ENCODE data around the gene ABCF3. TPM values are rescaled to one million over a fixed set of nuclear protein-coding genes. Genes with fewer than 3 reads are reported as not detected.

The ABCF3 gene
- total RNA-seq: 79.2 TPM

GRCh38 chr3:184186184-184186901 is at the start of gene ABCF3:
TSS of gene ABCF3 (plus strand) at chr3:184186199. CDS start at chr3:184186208, 9 bp downstream.

GRCh38 chr3:184154885-184155643 is 30.9 kb upstream of the ABCF3 start, which contains the start of gene DVL3:
TSS of gene DVL3 (plus strand) at chr3:184155377. CDS start at chr3:184155636, 259 bp downstream.

GRCh38 chr3:184174646-184175492 is 11.1 kb upstream of the ABCF3 start, which contains the start of gene AP2M1:
TSS of gene AP2M1 (plus strand) at chr3:184174855. CDS start at chr3:184176994, 2,139 bp downstream.

GRCh38 chr3:184229394-184230080 is 43.5 kb downstream of the ABCF3 start, which contains the start of gene VWA5B2:
TSS of gene VWA5B2 (plus strand) at chr3:184229585. CDS start at chr3:184230529, 944 bp downstream.

Small RNA genes lying within 50 kb of the gene (small RNA-seq; reads per million reads assigned to genes)
- gene MIR1224 (ENCODE audit: low replicate concordance): 0.18 reads per million

Other genes starting within 250 kb of the ABCF3 start
- gene ABCC5, start 168.3 kb upstream of the ABCF3 start, total RNA-seq: 121 TPM
- gene HTR3D, start 154.5 kb upstream of the ABCF3 start, total RNA-seq: not detected
- not detected for gene HTR3C, start 133.2 kb upstream of the ABCF3 start, total RNA-seq
- gene HTR3E, start 89.1 kb upstream of the ABCF3 start, total RNA-seq: not detected
- 61.7 TPM for gene EIF2B5, start 50.8 kb upstream of the ABCF3 start, total RNA-seq
- gene DVL3, start 30.8 kb upstream of the ABCF3 start, total RNA-seq: 51.6 TPM
- gene AP2M1, start 11.3 kb upstream of the ABCF3 start, total RNA-seq: 295 TPM
- 0.63 TPM for gene VWA5B2, start 43.4 kb downstream of the ABCF3 start, total RNA-seq
- 15.7 TPM for gene ALG3, start 62.8 kb downstream of the ABCF3 start, total RNA-seq
- gene EEF1AKMT4, start 63.5 kb downstream of the ABCF3 start, total RNA-seq: 0.63 TPM
- gene CAMK2N2, start 75.4 kb downstream of the ABCF3 start, total RNA-seq: 3.4 TPM
- 6.9 TPM for gene ECE2, start 89.8 kb downstream of the ABCF3 start, total RNA-seq
- gene PSMD2, start 113.0 kb downstream of the ABCF3 start, total RNA-seq: 260 TPM
- gene EIF4G1, start 128.4 kb downstream of the ABCF3 start, total RNA-seq: 118 TPM
- 62.6 TPM for gene FAM131A, start 151.4 kb downstream of the ABCF3 start, total RNA-seq
- 15.0 TPM for gene CLCN2, start 175.4 kb downstream of the ABCF3 start, total RNA-seq
- 44.1 TPM for gene POLR2H, start 175.5 kb downstream of the ABCF3 start, total RNA-seq
- 0.63 TPM for gene THPO, start 192.0 kb downstream of the ABCF3 start, total RNA-seq
- 12.5 TPM for gene CHRD, start 193.9 kb downstream of the ABCF3 start, total RNA-seq

Data from parietal lobe (tissue), 2 donors.